Uterus (tissue), 2 donors: ENCODE measurements around the gene DNAH17.

Source experiments
- CTCF ChIP-seq, 4 experiments: fragments of 200-600 bp in 2 of 4; fragments of 450-650 bp in 2 of 4; sonication (generic) in 2 of 4; IDR thresholded peaks; one replicate each; pipeline ENCODE4 v1.5.1; 2016 to 2019; ENCODE audit warnings: antibody characterized with exemption in 4 of 4, mild to moderate bottlenecking in 2 of 4, moderate library complexity in 1 of 4
- POLR2A ChIP-seq, 2 donors: fragments of 450-650 bp; IDR thresholded peaks; one replicate each; pipeline ENCODE4 v1.6.1; 2016; ENCODE audit warnings: antibody characterized with exemption in 2 of 2, mild to moderate bottlenecking in 1 of 2, moderate library complexity in 1 of 2

DNA sequence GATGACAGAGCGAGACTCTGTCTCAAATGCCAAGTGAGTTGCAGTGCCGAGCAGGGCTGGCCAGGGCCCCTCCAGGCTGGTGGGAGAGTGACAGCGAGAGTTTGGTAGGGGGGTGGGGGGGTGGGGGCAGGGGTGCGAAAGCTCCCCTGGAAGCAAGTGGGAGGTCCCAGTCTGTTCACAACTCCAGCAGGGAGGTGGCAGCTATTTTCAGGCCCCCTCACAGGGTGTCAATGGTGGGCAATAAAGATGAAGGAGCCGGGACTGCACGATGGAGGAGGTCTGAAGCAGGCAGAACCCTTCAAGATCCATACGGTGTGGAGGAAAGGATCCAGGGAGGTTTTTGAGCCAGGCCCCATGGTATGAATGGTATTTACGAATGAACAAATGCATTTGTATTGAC lies 115.0 kb downstream of the DNAH17 start:
- no peak for TF ChIP-seq CTCF (IDR thresholded peaks at IDR 0.05)
- no peak for TF ChIP-seq POLR2A (IDR thresholded peaks at IDR 0.05)
